HG03342 (cell line): ENCODE measurements around the gene RTL1.

Source experiments
- ATAC-seq: cut with Tn5 transposase; IDR thresholded peaks from one replicate; pipeline ENCODE4 v1.9.1; 2021; ENCODE audit warnings: mild to moderate bottlenecking, moderate library complexity; ENCODE audit not compliant: unreplicated experiment

RTL1 gene

GRCh38 chr14:100836941-100837804 is 66.3 kb downstream of the RTL1 start:
- no peak for ATAC-seq

DNA sequence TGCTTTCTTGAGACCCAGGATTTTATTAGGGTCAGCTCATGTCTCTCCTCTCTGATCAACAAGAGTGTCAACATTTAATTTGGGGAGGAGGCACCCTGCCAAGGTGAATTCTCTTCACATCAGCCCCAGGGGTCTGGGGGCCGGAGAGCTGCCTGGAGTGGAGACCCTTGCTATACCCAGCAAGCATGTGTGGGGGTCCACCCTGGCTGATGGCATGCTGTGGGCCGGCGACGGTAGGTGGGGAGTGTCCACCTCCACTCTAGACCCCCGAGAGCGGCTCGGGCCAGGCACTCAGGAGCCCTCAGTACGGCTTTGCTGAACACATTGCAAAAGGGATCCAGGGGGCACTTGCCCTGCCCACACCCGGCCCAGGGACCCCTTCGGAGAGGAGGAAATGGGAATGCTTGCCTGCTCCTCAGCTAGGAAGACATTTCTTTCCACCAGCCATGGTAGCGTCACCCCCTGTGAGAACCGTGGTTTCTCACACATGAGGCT is 67.2 kb downstream of the RTL1 start:
- no peak for ATAC-seq

DNA sequence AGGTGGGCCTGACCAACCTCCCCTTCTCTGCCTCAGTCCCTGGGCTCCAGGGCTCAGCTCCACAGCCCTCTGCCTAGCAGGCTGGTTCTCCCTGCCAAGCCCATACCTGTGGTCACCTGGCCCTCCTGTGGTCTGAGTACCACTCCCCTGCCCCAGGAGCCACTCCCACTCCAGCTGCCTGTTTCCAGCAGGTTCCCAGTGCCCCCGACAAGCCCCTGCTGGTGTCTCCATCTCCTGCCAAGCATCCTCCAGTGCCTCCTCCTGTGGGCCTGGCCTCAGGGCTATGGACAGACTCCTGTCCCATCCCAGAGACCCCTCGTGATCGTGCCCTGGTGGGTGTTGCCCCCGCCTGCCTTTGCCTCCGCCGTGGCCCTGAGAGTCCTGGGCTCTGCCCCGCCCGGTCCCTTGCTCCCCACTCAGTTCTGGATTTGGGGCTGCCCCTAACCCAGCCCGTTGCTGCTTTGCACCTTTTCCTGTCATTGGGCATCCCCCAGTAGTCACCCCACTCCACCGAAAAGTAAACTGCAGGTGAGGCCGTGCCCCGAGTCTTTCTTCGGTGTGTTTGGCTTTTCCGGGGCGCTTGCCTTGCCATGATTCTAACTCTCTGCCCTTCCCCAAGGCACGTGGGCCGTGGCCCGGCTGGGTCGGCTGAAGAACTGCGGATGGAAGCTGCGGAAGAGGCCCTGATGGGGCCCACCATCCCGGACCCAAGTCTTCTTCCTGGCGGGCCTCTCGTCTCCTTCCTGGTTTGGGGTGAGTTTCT is 67.8 kb downstream of the RTL1 start:
- ATAC-seq, result no peak

GRCh38 chr14:100834794-100835547 is 68.6 kb downstream of the RTL1 start:
- ATAC-seq, result no peak

GRCh38 chr14:100834082-100834793 is 69.3 kb downstream of the RTL1 start:
- ATAC-seq, result no peak

DNA sequence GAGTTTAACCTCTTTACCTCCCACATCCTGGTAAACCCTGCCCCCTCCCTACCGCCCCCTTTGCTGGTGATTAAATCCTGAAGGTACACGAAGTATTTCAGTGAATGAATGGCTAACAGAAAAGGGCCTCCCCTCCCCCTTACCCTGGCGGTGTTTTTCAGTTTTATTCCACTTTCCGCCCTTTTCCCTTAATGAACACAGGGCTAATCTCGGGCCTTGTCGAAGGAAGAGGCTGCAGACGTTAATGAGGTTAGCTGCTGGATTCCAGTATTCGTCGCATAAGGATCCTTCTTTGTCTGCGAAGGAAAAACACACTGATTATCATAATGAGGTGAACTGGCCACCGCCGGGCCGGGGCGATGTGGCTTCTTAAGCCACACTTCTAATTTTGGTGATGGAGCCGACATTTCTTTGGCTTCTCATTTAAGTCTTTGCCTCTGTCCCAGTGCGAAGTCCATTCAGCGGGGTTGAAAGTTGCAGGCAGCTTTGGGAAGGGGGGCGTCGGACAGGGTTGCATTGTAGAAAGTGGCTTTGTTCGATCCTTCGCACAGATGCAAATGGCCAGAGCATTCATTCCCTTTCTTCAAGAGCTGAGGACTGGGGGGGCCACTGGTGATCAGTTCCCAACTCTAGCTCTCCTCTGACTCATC is 71.1 kb downstream of the RTL1 start:
- no peak for ATAC-seq

- no peak for ATAC-seq
These were observed 72.8 kb downstream of the RTL1 start for GRCh38 chr14:100830681-100831080.
